ENCODE measurements around the gene COTL1. TPM values are rescaled to one million over a fixed set of nuclear protein-coding genes. Genes with fewer than 3 reads are reported as not detected.
A peak's percentile ranks its signal among the peaks of the same experiment; 100 is the strongest.

The COTL1 gene
- total RNA-seq, 1 experiment from 2014 or later = 217 TPM

DNA sequence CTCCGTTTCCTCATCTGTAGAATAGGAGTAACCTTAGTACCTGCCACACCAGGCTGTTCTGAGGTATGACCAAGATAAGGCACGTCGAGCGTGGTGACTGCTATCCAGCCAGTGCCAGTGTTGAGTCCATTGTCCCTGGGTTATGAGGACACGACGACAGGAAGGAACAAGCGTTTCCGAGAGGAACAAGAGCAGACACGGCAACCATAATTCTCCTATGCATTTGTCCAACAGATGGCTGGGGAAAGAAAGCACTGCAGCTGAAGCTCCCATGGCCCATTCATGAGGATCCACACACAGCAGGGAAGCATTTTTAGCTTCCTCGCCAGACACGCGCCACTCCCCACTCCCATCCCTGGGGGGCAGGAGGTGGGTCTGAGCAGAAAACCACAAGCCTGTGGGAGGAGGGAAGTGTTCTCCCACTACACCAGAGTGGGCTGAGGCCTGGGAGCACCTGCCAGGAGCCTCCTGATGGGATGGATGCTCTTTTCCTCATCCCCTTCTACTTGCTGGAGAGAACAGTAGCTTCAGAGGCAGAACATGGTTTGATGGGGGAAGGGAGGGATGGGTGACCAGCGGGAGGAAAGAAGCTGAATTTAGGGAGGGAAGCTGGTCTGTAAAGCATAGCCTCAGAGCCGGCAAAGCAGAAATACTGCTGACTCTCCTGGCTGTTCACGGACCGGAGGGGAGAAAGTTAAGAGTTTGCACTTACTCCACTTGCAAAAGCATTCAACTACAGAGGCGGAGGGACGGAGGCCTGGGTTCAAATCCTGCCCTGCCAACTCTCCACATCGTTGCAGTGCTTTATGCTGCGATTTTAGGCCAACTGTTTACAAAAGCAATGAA, 2.7 kb downstream of the COTL1 start:
- DNase-seq (ENCODE audit: low read depth) = no peak

DNA sequence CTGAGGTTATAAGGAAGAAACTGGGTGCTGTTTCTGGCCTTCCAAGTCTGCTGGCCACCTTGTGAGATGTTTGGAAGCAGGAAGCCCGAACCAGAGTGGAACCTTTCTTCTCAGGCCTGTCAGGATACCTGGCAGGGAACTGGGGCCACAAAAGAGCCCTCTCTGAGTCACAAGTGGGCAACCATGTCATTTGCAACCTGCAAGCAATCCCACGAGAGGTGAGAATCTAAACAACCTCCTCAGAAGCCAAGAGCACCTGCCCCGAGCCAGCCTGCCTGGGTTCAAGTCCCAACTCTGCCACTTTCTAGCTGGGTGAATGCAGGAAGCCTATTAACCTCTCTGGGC, 3.3 kb downstream of the COTL1 start:
- DNase-seq (ENCODE audit: low read depth) = no peak

DNA sequence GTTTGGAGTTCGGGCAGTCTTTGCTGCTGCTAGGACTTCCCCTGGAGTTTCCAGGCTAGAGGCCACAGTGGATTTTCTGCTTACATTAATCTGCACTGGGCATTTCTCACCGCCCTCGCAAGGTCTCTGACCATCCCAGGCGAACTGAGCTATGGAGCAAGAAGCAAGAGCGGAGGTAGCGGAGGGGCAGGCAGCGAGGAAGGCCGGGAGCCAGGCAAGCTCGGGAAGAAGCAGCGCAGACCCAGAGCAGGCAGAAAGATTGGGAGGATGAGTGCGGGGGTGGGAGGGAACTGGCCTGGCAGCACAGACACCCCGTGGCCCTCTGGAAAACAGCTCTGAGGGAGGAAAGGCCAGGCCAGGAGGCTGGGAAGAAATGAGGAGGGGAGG, 3.8 kb downstream of the COTL1 start:
- DNase-seq (ENCODE audit: low read depth) = no peak

DNA sequence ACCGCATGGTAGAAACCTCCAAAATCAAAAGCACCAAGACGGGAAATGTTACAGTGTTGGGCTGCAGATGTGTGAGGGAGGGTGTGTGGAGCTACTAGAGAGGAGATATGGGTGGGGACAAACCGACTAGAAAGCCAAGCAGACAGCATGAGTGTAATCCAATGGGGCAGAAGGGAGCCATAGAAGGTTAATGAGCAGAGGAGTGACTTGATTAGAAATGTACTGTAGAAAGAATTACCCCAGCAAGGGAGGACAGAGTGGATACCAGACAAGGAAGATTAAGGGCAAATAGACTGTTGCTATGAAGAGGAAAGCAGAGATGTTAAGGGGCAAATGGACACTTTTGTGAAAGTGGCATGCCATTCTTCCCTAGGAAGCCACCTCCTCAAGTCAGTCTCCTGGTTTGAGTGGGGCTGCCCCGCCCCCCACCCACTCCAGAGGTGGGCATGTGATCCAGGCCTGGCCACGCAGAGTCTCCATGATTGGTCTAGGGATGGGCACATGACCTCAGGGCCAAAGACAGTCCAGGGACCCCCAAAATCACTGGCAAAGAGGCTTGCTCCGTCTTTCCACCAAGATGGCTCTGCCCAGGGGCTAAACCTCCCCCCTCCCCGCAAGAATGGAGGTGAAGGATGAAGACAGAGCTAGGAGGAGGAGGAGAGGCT, 4.3 kb downstream of the COTL1 start:
- no peak for DNase-seq (ENCODE audit: low read depth)

DNA sequence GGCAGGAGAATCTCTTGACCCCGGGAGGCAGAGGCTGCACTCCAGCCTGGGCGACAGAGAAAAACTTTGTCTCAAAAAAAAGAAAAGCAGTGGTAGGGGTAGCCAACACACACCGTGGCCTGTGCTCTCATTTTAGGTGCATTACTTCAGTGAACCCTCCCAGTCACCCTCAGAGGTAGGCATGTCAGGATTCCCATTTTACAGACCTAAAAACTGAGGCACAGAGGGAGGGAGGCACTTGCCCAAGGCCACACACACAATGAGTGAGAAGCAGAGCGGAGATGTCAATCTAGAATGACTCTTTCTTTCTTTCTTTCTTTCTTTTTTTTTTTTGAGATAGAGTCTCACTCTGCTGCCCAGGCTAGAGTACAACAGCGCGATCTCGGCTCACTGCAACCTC, 5.2 kb downstream of the COTL1 start:
- no peak for DNase-seq (ENCODE audit: low read depth)

DNA sequence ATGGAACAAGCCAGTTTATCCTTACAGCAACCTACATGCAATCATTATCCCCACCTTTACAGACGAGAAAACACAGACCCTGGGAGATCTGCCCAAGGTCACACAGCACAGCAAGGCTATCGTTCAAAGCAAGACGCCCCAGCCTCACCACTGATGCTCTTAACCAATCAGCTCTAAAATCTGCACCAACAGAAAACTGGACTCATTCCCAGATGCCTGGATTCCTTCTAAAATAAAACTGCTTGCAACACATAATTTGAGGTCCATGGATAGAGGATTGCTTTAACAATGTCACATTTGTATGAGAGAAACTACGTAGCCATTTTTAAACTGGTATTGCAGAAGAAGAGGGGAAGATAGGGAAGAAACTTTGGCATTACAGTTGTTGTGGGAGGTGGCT, 6.8 kb downstream of the COTL1 start:
- no peak for DNase-seq (ENCODE audit: low read depth)

DNA sequence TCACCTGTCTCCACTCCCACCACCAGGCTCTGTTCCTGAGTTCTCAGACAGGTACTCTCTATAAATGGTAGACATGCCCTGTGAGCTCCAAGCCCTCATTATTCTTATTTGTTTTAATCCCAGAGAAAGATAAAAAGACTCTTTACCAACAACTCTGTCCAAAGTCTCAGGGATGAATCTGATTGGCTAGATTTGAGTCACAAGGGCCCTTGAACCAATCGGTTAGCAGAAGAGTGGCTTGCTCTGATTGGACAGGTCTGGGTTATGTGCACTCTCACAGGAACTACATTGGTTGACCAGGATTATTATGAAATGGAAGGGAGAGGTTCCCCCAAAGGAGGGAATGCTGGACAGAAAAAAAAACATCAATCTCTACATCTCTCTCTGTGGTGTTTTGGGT, 7.5 kb downstream of the COTL1 start:
- DNase-seq (ENCODE audit: low read depth) = no peak

DNA sequence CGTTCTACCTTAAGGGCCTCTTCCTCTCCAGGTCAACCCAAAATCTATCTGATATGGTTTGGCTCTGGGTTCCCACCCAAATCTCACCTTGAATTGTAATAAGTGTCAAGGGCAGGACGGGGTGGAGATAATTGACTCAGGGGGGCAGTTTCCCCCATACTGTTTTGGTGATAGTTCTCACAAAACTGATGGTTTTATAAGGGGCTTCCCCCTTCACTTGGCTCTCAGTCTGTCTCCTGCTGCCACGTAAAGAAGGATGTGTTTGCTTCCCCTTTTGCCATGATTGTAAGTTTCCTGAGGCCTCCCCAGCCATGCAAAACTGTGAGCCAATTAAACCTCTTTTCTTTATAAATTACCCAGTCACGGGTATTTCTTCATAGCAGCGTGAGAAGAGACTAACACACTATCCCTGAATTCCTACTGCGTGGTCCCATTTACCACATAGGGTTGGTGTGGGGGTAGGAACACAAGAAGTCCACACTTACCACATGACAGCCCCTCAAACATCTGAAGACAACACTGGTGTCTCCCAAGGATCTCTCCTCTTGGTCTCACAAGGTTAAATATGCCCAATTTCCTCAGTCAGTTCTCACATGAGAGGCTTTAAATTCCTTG, 8.2 kb downstream of the COTL1 start:
- DNase-seq (ENCODE audit: low read depth) = no peak

DNA sequence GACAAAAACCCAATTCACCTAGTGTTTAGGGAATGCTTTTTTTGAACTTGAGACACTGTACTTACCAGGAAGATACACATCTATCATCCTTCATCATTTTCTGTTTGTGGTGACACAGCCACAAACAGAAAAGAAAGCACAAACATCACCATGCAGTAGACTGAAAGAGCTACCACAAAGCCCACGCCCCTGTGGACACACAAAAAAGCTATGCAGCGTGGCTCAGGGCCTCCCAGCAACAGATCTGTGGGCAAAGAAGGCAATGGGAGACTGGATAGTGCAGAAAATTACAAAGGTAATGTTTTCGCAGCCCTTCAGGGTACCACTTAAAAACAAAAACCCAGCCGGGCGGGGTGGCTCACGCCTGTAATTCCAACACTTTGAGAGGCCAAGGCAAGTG, 9.6 kb downstream of the COTL1 start:
- DNase-seq (ENCODE audit: low read depth) = no peak

DNA sequence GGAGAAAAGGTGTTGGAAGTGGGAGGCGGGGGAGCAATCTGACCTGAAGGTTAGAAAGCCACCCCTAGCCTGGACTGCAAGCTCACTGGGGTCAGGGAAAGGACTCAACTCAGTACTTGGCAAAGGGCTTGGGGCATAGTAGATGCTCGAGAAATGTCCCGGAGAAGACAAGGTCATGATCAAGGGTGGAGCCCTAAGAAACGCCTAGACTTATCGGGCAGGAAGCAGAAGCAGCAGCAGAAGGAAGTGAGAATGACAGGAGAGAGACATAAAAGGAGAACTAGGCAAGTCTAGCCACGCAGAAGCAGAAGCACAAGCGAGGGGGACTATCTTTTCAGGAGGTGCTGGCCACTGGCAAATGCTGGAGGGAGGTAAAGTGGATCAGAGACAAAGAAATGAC, 10.2 kb downstream of the COTL1 start:
- DNase-seq (ENCODE audit: low read depth) = no peak

DNA sequence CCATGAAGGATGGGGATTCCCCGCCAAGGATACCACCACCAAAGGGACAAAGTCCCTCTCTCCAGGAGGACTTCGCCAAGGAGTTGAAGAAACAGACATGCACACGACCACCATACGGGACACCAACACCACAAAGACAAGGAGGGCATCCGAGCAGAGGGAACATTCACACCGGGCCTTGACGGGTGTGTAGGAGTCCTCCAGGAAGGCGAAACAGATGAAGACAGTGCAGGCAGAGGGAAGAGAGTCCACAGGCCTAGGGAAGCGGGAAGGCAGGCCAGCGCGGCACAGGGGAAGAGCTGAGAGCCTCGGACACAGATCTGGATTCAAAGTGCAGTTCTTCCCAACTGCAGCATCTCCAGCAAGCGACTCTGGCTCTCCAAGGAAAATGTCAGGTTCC, 10.8 kb downstream of the COTL1 start:
- DNase-seq (ENCODE audit: low read depth) = no peak

DNA sequence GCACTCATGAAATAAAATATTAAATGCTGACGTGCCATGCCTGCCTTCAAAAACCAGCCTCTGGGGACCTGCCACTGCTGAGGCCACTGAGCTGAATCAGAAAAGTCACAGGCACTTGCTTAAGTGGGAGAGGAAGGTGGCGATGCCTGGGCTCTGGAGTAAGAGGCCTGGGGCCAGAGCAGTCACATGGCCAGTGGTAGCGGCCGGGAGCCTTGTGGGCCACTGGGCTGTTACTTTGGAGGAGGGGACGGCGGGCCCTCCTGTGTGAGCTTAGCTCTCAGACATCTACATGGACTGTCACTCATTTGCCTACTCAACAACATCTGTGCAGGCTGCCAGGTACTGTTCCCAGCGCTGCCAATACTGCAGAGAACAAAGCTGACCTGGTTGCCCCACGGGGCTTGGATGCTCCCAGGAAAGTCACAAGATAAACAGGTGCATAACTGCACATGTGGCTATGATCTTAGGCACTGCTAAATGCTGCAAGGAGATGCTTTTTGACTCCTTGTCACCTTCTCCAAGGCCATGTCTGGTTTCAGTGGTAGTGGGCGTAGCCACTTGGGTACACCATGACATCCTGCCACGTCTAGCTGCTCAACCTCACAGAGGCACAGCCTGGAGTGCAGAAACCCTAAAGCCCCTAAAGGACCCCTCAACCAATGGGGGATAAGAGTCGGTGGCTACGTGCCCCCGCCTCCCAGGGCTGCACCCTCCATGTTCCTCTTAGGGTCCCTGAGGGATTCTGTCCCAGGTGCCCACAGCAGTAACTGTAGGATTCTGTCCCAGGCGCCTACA, 11.6 kb downstream of the COTL1 start:
- DNase-seq (ENCODE audit: low read depth) = no peak

DNA sequence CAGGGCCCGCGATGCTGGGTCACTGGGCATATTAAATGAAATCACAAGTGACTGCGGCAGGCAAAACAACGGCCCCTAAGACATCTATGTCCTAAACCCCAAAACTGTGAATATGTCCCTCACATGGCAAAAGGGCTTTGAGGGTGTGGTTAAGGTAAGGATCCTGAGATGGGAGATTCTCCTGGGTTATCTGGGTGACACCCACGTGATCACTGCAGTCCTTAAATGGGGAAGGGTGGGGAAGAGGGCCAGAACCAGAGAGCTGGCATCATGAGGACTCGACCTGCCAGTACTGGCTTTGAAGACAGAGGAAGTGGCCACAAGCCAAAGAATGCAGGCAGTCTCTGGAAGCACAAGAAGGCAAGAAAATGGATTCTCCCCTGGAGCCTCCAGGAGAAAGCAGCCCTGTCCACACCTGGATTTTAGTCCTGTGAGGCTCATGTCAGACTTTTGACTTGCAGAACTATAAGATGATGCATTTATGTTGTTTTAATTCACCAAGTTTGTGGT, 12.5 kb downstream of the COTL1 start:
- DNase-seq (ENCODE audit: low read depth) = no peak

DNA sequence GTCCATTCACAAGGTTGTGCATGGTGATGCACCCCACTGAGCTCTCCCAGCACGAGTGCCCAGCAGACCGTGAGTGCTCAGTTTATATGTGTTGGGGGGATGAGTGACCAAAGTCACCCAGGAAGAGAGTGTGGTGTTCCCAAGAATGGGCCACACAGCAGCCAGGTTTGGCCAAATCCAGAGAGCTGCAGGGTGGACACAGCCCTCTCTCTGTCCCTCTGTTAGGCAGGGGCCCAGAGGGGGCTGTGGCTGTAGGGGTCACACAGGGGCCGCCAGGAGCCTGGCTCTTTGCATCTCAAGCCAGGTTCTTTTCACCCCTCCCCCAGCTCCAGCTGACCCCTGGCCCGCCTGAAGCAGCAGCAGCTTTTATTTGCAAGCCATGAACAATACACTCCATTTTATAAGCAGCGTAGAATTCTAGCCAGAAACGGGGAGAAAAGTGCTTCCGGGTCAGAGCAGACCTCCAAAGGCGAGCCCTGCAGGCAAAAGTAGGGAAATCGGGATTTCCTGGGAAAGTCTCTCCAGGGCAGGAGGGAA, 13.3 kb downstream of the COTL1 start:
- no peak for DNase-seq (ENCODE audit: low read depth)

DNA sequence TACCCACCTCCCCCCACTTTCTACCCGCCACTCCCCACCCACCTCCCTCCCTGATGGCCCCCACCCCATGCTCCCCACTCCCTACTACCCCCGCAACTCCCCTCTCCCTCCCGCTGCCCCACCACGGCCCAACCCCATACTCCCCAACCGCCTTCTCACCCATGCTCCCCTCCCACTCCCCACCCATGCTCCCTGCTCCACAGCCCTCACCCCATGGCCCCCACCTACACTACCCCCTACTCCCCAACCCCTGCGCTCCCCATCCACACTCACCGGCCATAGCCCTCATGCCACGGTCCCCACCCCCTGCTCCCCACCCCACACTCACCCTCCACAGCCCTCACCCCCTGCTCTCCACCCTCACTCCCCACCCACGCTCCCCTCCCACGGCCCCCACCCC, 13.9 kb downstream of the COTL1 start:
- no peak for DNase-seq (ENCODE audit: low read depth)

DNA sequence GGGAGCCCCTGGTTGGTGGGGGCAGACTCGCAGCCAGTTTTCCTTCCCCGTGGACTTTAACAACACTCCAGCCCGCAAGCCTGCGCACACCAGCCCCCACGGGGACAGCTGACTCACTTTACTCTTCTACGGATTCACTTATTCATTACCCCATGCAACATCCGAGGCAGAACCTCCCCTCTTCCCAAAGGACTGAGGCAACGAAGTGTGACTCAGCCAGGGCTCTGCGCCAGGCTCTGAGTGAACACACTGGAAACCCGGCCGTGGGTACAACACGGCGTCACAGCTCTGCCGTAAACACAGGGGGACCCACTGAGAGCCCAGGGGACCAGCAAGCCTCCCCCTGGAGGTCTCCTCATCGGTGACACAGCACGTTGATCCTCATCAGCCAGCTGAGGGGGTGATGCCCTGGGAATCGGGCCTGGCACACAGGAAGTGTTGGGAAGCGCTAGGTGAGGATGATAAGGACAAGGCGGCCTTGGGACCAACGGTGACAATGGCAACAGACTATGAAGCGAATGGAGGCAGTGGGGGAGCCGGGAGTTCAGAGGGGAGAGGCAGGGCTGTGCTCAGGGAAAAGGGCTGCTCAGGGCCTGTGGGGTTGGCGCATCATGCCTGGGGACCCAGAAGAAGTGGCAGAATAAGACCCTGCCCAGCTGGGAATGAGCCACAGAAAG, 14.6 kb downstream of the COTL1 start:
- peak; percentile 97 for DNase-seq (ENCODE audit: low read depth)

DNA sequence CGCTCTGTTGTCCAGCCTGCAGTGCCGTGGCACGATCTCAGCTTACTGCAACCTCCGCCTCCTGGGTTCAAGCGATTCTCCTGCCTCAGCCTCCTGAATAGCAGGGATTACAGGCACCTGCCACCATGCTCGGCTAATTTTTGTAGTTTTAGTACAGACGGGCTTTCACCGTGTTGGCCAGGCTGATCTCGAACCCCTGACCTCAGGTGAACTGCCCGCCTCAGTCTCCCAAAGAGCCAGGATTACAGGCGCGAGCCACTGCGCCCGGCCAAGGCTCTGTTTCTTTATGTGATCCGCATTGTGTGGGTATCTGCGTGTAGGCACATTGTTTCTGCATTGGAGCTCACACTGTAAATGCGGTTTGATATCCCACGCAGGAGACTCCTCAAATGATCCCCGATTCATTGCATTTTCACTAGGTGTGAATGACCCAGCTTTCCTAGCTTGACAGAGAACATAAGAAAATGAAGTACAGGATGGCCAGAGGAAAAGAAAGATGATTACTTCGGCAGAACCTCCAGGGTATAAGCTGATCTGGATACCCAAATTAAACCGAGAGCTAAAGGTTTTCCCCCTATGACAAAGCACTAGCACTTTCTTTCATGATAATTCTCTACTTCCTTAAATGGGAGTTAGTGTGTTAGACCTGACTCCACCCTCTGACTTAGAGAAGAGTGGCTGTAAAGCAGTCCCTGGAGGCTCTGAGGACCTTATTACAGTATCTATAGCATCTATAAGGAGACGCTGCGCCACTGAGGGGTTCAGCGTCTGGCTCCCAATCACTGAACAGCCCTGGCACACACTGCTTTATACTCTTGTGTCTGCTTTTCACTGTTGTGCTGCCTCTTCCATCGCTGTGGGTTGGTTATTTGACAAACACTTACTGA, 17.3 kb downstream of the COTL1 start:
- DNase-seq (ENCODE audit: low read depth) = no peak

DNA sequence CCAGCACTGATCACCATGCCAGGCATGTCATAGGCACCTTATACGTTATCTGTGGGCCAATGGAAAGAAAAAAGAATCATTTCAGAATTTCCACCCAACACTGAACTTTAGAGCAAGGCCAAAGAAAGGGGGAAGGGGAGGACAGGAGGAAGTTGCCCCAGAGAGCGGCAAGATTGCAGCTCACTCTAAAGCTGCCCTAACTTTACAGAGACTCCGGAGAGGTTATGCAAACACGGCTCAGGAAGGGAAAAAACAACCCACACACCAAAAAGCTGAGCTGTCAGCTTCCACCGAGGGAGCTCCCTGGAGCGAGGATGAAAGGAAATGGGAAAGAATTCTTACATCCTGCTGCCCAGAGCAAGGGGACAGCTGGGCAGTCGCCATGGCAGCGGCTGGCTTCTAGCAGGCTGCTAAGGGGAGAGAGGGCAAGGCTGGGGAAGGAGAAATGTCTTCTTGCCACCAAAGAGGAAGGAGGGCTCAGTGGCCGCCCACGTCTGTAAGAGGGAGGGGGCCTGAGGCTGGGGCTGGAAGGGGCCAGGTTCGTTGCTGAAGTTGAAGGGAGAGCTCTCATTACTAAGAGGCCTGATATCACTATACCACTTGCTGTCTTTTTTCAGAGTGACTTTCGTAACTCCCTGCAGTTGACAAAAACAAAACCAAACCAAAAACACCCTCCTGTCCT, 18.2 kb downstream of the COTL1 start:
- DNase-seq (ENCODE audit: low read depth) = peak; percentile 93

DNA sequence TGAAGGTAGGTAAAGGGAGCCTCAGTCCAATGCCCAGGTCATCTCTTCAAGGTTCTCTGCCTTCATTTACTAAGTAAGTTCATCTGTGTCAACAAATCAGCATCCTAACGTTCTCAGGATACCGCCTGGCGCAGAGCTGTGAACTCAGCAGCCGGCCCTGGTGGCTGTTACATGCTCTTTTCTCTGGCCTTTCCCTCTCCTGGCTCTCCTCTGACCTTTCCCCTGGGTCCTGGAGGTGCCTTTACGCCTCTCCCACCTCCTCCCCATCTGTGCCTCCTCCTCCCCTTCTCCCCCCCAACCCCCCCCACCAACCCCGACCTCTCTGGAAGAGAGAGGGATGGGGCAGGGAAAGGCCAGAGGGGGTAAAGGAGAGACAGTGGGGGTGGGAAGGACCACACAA, 19.5 kb downstream of the COTL1 start:
- DNase-seq (ENCODE audit: low read depth) = no peak

Data from HT1080 (cell line).